HG02852 (cell line): ENCODE data around the gene PGA4.

Experiments
- ATAC-seq: cut with Tn5 transposase; IDR thresholded peaks from one replicate; pipeline ENCODE4 v1.9.1; 2021; ENCODE audit warnings: mild to moderate bottlenecking, moderate library complexity; ENCODE audit not compliant: unreplicated experiment

The PGA4 gene

DNA sequence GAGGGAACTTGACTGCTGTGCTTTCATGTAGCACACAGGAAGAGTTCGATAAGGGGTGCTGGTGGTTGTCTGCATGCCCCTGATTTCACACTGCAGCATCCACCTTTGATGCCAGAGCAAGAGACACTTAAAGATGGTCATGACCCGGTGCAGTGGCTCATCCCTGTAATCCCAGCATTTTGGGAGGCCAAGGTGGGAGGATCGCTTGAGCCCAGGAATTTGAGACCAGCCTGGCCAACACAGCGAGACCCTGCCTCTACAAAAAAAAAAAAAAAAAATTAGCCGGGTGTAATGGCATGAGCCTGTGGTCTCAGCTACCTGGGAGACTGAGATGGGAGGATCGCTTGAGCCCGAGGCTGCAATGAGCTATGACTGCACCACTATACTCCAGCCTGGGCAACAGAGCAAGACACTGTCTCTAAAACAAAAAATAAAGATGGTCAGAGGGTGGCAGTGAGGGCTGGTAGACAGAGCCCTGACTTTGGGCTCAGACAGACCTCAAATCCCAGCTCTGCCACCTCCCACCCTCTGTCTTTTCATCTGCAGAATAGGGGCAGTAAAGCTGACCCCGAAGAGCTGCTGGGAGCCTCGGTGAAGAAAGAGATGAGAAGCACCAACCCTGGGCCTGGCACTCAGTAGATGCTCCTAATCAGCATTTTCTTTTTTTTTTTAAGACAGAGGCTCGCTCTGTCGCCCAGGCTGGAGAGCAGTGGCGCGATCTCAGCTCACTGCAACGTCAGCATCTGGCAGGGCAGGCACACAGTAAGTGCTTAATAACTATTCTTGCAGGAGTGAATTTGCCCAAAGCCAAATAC is 55.2 kb downstream of the PGA4 start:
- no peak for ATAC-seq

- no peak for ATAC-seq
Observed at GRCh38 chr11:61278001-61278470, 55.9 kb downstream of the PGA4 start.

DNA sequence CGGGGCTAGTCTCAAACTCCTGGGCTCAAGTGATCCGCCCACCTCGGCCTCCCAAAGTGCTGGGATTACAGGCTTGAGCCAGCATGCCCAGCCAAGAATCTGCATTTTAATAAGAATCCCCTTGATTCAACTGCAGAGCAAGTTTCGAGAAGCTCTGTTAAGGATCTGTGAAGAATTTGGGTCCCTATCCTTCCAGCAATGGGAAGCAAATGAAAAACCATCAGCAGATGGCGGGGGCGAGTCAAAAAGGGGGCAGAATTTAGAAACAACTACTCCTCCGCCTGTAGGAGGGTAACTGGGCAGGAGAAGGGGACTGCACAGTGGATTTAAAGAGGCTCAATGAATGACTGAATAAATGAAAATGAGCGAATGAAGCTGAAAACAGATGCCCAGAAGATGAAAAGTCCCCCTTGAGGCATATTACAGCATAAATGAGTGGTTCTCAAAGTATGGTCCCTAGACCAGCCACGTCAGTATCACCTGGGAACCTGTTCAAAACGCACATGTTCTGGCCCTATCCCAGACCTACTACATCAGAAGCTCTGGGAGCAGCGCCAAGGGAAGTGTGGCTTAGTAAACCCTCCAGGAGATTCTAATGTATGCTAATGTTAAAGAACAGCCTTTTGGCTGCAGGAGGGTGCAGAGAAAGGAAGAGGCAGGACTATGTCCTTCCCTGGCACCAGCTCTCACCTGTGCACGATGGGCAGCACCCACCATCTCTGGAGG is 58.0 kb downstream of the PGA4 start:
- ATAC-seq = no peak

DNA sequence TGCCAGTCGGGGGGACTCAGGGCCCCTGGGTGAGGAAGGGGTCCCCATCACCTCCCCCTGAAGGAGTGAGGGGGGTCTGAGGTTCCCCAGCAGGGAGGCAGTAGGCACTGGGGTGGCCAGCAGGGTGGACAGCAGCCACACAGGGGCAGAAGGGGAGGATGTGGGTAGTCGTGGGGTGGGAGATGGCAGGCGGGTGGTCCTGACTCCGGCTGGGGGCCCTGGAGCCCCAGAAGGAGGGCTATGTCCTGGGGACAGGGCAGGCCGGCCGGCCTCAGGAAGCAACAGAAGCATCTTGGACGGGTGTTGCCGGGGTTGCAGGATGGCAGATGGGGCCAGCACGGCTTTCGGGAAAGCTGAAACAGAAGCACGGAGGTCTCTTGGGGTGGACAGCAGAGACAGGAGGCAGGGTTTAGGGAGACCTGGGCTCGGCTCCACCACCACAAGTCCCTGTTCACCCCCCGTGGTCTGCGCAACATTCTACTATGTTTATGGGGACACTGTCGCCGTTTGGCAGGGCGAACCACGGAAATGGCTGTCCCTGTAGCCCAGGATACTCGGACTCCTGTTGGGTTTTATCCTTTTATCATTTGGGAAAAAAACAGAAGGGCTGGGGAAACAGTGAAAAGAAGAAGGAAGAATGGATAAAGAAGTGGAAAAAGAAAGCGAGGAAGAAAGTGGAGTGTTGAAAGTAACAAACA is 58.9 kb downstream of the PGA4 start:
- ATAC-seq = no peak
